HL-60 (cell line): Measurements from ENCODE around the gene FOXL2.

Experiments
- DNase-seq, 2 experiments: peaks; one replicate each; pipeline ENCODE4 v3.0.0-alpha.2; 2010 to 2020; ENCODE audit warnings: low read depth in 1 of 2, low spot score in 1 of 2
- H3K27ac ChIP-seq: fragments of 250-450 bp; sonication (Bioruptor Pico); replicated peaks from 2 replicates; pipeline ENCODE4 v1.5.1; 2020; ENCODE audit warnings: mild to moderate bottlenecking, moderate library complexity
- H3K27me3 ChIP-seq: fragments of 250-450 bp; sonication (Bioruptor Pico); 2 replicates; pipeline ENCODE4 v1.5.1; 2021; ENCODE audit warnings: mild to moderate bottlenecking, moderate library complexity; ENCODE audit not compliant: insufficient read depth, poor library complexity, severe bottlenecking
- H3K4me3 ChIP-seq: replicated peaks from 2 replicates; pipeline ENCODE4 v1.5.1; 2011; ENCODE audit warnings: mild to moderate bottlenecking, control low read depth, low read length; ENCODE audit not compliant: insufficient read depth
- CTCF ChIP-seq: IDR thresholded peaks from one replicate; pipeline ENCODE4 v1.5.1; 2011; ENCODE audit warnings: low read length, control low read depth, inconsistent platforms; ENCODE audit not compliant: insufficient read depth
- GABPA ChIP-seq: IDR thresholded peaks from 2 replicates; pipeline ENCODE4 v1.6.1; 2012; ENCODE audit warnings: low read depth
- POLR2AphosphoS5 ChIP-seq: IDR thresholded peaks from 2 replicates; pipeline ENCODE4 v1.6.1; 2012; ENCODE audit warnings: low read depth
- REST ChIP-seq: IDR thresholded peaks from 2 replicates; pipeline ENCODE4 v1.6.1; 2012; ENCODE audit warnings: low read depth; ENCODE audit not compliant: insufficient replicate concordance
- SPI1 ChIP-seq: IDR thresholded peaks from 2 replicates; pipeline ENCODE4 v1.6.1; 2012; ENCODE audit warnings: low read depth, mild to moderate bottlenecking, borderline replicate concordance

FOXL2 gene

GRCh38 chr3:138943724-138944653 lies 2.9 kb downstream of the FOXL2 start:
- Histone ChIP-seq H3K27me3 (peaks cover 91% of the 10 kb centered on the region), H3K4me3 (no peak overlapping the region)
- DNase-seq, result no peak

GRCh38 chr3:138942861-138943623 lies 3.9 kb downstream of the FOXL2 start:
- no peak for DNase-seq
- Histone ChIP-seq H3K27ac (no peak overlapping the region), H3K27me3 (peaks cover 89% of the 10 kb centered on the region), H3K4me3 (no peak overlapping the region)
- TF ChIP-seq SPI1, result no peak
- no peak for TF ChIP-seq GABPA
- TF ChIP-seq CTCF, result no peak
- TF ChIP-seq POLR2AphosphoS5, result no peak
- TF ChIP-seq REST, result no peak

More at GRCh38 chr3:138943724-138944653, 2.9 kb downstream of the FOXL2 start:
- TF ChIP-seq CTCF (no peak), GABPA (no peak), REST (no peak), POLR2AphosphoS5 (no peak)
- no peak overlapping the region for H3K27ac ChIP-seq

GRCh38 chr3:138942271-138942670 lies 4.7 kb downstream of the FOXL2 start:
- TF ChIP-seq GABPA (no peak), REST (no peak), POLR2AphosphoS5 (no peak), SPI1 (no peak), CTCF (no peak)
- Histone ChIP-seq H3K27me3 (peaks cover 89% of the 10 kb centered on the region), H3K27ac (no peak overlapping the region), H3K4me3 (no peak overlapping the region)
- DNase-seq, result no peak
